ENCODE measurements around the gene GSDMA. TPM values are rescaled to one million over a fixed set of nuclear protein-coding genes. Genes with fewer than 3 reads are reported as not detected.

The GSDMA gene
- total RNA-seq, 1 experiment from 2014 or later = not detected

DNA sequence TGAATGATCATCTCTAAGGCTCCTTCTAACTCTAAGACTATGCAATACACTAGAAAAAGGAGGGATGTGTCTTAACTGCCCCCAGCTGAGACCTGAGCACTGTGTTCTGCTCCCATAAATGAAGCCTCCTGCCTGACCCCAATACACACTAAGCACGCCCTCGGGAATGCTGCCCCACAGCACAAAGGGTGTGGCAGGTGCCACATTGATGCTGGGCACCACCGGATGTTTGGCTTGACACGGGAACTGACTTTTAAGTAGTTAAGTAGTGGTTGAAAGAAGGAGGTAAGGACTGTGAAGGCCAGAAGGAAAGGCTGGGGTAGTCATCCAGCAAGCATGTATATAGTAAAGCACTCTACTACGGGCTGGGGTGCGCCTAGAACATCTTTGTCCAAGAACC is 4.0 kb downstream of the GSDMA start:
- no peak overlapping the region for H3K4ac ChIP-seq (ENCODE audit: low read depth, low read length)
- H3K23ac ChIP-seq (ENCODE audit: insufficient read length, low read depth, low read length) = no peak overlapping the region
- H3K14ac ChIP-seq (ENCODE audit: insufficient read depth, low read length) = no peak overlapping the region
- H3K23me2 ChIP-seq (ENCODE audit: insufficient read length, low read depth, low read length, poor library complexity, severe bottlenecking) = no peaks in the 10 kb centered on the region
- no peak for DNase-seq
- no peak overlapping the region for H3K27ac ChIP-seq (ENCODE audit: insufficient read length, low read depth, low read length)
- no peaks in the 10 kb centered on the region; the same call in 1 of the 2 replicates for H3K27me3 ChIP-seq (ENCODE audit: insufficient read depth, low read length)
- H4K8ac ChIP-seq (replicated peaks; ENCODE audit: insufficient read length, low read depth, low read length) = no peak overlapping the region
- H4K5ac ChIP-seq (ENCODE audit: insufficient read length, low read depth, low read length) = no peak overlapping the region
- H3K9ac ChIP-seq (ENCODE audit: extremely low read depth, insufficient read length, low read length) = no peak overlapping the region
- Mint-ChIP-seq H3K27me3 (ENCODE audit: low read depth) (peaks cover 36% of the 10 kb centered on the region), H3K9me3 (no peaks in the 10 kb centered on the region; a peak in 1 of 5 replicates), H3K36me3 (ENCODE audit: insufficient read depth in 1 of 3, low read depth in 3 of 3) (no peaks in the 10 kb centered on the region), H3K4me3 (no peak overlapping the region), H3K4me1 (peaks cover 0 to 7% of the 10 kb centered on the region in 2 experiments; a peak in 1 of 4 replicates), H3K27ac (no peak overlapping the region)
- H3K56ac ChIP-seq (ENCODE audit: insufficient read length, low read depth, low read length) = no peak overlapping the region
- no peaks in the 10 kb centered on the region for H3K79me1 ChIP-seq (ENCODE audit: insufficient read depth, low read depth, low read length, poor library complexity, severe bottlenecking)
- H3K4me1 ChIP-seq (ENCODE audit: insufficient read depth, low read length) = peaks cover 2% of the 10 kb centered on the region; the same call in 1 of the 2 replicates
- no peak overlapping the region for H2AFZ ChIP-seq (ENCODE audit: low read length)
- H3K9me3 ChIP-seq (ENCODE audit: control insufficient read depth, low read depth, low read length) = no peaks in the 10 kb centered on the region
- H3K4me2 ChIP-seq (ENCODE audit: insufficient read depth, insufficient read length, low read length) = no peak overlapping the region
- H2BK15ac ChIP-seq (ENCODE audit: low read depth, low read length) = no peak overlapping the region
- no peak overlapping the region for H3T11ph ChIP-seq (ENCODE audit: low read length)
- no peak overlapping the region for H2AK5ac ChIP-seq (ENCODE audit: insufficient read length, low read length)
- H3K79me2 ChIP-seq (ENCODE audit: insufficient read depth, low read length) = no peaks in the 10 kb centered on the region
- no peak overlapping the region for H4K91ac ChIP-seq (ENCODE audit: insufficient read length, low read depth, low read length)
- no peaks in the 10 kb centered on the region for H4K20me1 ChIP-seq (ENCODE audit: control insufficient read depth, insufficient read depth, insufficient read length)
- H2BK120ac ChIP-seq (ENCODE audit: low read depth, low read length, poor library complexity, severe bottlenecking) = no peak overlapping the region
- no peak overlapping the region for H3K18ac ChIP-seq (ENCODE audit: insufficient read length, low read depth, low read length)
- H2BK5ac ChIP-seq (ENCODE audit: insufficient read length, low read length) = no peak overlapping the region
- WGBS (ENCODE audit: extremely low coverage, insufficient read length, low lambda C conversion rate) = no CpG with 5 or more reads among the region's 6 CpGs
- TF ChIP-seq CTCF (conservative IDR thresholded peaks at IDR 0.05) = no peak
- no peak overlapping the region for H2BK12ac ChIP-seq (ENCODE audit: insufficient read length, low read depth, low read length)
- H2BK20ac ChIP-seq (ENCODE audit: low read depth, low read length, poor library complexity, severe bottlenecking) = no peak overlapping the region

All from H9 (cell line).